GM04503 (cell line): ENCODE data around the gene CYSLTR2.
A peak's percentile ranks its signal among the peaks of the same experiment; 100 is the strongest.

Experiments used
- DNase-seq: peaks from one replicate; pipeline ENCODE4 v3.0.0-alpha.2; 2012; ENCODE audit warnings: low read depth

Gene CYSLTR2

GRCh38 chr13:48739386-48739964 is 85.7 kb downstream of the CYSLTR2 start:
- DNase-seq = no peak

GRCh38 chr13:48741377-48741776 is 87.6 kb downstream of the CYSLTR2 start:
- DNase-seq = no peak

- no peak for DNase-seq
Observed at GRCh38 chr13:48746821-48747220, 93.1 kb downstream of the CYSLTR2 start.

- no peak for DNase-seq
Observed at GRCh38 chr13:48748681-48749080, 95.0 kb downstream of the CYSLTR2 start.

GRCh38 chr13:48749144-48749543 is 95.4 kb downstream of the CYSLTR2 start:
- no peak for DNase-seq

- DNase-seq = peak; percentile 83
Observed at GRCh38 chr13:48749699-48750473, 96.2 kb downstream of the CYSLTR2 start.

- DNase-seq = no peak
Observed at GRCh38 chr13:48750588-48751383, 97.1 kb downstream of the CYSLTR2 start.

GRCh38 chr13:48760626-48761025 is 106.9 kb downstream of the CYSLTR2 start:
- DNase-seq = no peak
